Measurements from ENCODE around the gene MAD1L1. TPM values are rescaled to one million over a fixed set of nuclear protein-coding genes. Genes with fewer than 3 reads are reported as not detected.

The MAD1L1 gene
- total RNA-seq, 2 donors from 2014 or later = 39.5 to 79.4 TPM

DNA sequence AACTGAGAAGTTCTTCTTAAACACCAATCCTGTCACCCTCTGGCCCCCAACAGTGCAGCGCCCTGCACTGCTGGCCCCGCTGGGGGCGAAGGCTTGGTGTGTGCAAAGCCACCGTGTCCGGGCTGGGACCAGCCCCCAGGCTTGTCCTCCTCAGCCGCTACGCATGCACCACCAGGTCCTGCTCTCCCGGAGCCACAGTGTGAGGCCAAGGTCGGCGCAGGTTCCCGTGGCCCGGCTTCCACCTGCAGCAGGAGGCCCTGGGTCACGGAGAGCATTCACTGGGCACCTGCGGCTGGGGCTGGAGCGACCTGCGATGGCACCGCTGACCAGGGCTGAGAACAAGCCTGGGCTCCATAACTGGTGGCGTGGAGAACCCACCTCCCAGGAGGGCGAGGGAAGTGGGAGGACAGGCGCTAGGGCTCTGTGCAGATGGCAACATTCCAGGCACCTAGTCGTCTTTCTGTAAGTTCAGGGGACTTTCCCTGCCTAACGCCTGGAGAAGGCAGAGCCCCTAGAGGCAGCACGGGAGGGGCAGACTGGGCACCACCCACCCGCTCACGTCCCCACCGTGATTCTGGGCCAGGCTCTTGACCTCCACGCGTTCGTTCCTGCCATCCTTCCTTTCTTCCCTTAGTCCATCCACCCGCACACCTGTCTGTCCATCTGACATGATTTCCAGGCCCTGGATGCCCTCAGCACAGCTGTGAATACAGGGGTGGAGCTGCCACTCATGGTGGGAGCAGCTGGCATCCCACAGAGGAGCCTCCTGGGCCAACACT, 291.1 kb downstream of the MAD1L1 start:
- H3K27ac Mint-ChIP-seq = no peak overlapping the region

DNA sequence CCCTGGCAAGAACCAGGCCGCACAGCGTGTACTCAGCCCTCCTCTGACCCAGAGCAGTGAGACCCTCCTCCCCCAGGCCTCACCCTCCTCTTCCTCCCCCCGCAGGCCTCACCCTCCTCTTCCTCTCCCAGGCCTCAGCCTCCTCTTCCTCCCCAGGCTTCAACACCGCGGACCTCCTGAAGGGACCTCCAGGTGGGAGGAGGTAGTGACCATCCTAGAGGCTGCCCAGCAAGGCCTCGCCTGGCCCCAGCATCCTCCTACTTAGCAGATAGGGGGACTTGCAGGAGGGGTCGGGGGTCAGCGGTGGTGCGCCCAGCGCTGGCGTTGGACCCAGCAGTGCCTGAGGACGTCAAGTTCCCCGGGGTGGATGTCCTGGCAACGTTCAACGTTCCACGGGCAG, 291.9 kb downstream of the MAD1L1 start:
- Mint-ChIP-seq H3K27ac (peak overlapping the region; percentile 67 to 76), H3K4me3 (peak overlapping the region; percentile 76), H3K4me1 (ENCODE audit: low read depth in 2 of 2) (peaks cover 50 to 64% of the 10 kb centered on the region in 2 donors), H3K27me3 (peaks cover 0 to 12% of the 10 kb centered on the region in 2 donors), H3K36me3 (peaks cover 4% of the 10 kb centered on the region), H3K9me3 (no peaks in the 10 kb centered on the region)
- DNase-seq (ENCODE audit: low spot score) = no peak
- peak in 1 of 2 donors; percentile 0 for ATAC-seq

More for the DNA sequence above, 291.1 kb downstream of the MAD1L1 start:
- Mint-ChIP-seq H3K4me3 (peak overlapping the region; percentile 38), H3K9me3 (no peaks in the 10 kb centered on the region), H3K36me3 (peaks cover 4% of the 10 kb centered on the region), H3K27me3 (peaks cover 0 to 12% of the 10 kb centered on the region in 2 donors), H3K4me1 (ENCODE audit: low read depth in 2 of 2) (peaks cover 50 to 62% of the 10 kb centered on the region in 2 donors)
- ATAC-seq (no peak), DNase-seq (ENCODE audit: low spot score) (no peak)

DNA sequence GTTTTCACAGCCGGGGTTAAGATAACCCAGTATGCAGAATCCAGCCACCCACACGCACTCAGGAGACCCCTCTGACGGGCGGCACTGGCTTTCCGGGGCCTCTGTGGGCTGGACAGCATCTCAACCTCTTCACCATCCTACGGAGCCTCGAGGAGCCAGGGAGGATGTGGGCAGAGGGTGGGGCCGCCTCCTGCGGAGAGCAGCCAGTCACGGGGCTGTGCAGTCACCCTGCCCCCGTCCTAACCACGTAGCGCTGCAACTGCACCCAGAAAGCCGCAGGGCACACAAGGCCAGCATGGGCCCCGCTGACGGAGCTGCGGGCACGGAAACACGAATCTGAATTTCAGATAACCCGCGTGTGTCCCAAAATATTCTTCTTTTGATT, 292.4 kb downstream of the MAD1L1 start:
- DNase-seq (ENCODE audit: low spot score) (peak; percentile 93), ATAC-seq (peak; percentile 97 to 98)
- Mint-ChIP-seq H3K36me3 (peaks cover 4% of the 10 kb centered on the region), H3K9me3 (no peaks in the 10 kb centered on the region), H3K27me3 (peaks cover 0 to 12% of the 10 kb centered on the region in 2 donors), H3K4me1 (ENCODE audit: low read depth in 2 of 2) (peaks cover 50 to 64% of the 10 kb centered on the region in 2 donors), H3K27ac (peak overlapping the region; percentile 67 to 76), H3K4me3 (peak overlapping the region; percentile 76)

DNA sequence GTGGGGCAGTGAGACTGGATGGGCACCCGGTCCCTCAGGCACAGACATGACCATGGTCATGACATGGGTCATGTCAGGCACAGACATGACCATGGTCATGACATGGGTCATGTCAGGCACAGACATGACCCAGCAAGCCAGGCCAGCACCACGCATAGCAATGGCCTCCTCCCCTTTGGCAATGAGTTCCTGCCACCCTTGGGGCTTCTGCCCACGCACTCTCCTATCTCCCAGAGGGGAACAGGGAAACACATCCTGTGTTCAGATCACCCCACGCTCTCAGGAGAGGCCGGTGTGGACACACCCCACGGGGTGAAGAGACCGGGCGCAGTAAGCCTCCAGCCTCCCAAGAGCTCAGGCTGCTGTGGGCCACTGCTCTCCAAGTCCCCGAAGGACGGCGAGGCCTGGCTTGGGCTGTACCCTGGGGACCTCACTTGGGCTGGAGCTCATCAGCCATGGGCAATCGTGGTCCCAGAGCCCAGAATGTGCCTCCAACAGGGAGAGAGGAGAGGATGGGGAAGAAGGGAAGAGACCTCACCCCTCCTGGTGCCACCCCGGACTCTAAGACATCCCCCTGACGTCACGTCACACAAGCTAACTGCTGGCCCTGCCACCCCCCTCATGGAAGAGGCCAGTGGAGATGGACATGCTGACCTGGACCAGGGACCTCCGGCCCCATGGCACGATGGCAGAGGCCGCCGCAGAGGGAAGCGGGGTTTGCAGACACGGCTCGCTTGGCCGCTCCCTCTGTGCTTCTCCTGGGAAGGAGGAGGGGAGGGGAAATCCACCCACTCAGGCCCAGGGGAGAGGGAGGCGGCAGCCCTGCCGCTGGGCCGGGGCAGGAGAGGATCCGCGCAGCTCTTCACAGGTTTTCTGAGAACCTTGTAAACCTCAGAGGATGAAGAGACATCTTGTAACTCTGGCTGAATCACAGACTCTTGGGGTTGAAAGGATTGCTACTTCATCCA, 293.0 kb downstream of the MAD1L1 start:
- H3K36me3 Mint-ChIP-seq = peaks cover 4% of the 10 kb centered on the region
- H3K4me1 Mint-ChIP-seq (ENCODE audit: low read depth in 2 of 2) = peaks cover 50 to 66% of the 10 kb centered on the region in 2 donors
- H3K4me3 Mint-ChIP-seq = peak overlapping the region; percentile 76
- H3K27me3 Mint-ChIP-seq = peaks cover 0 to 12% of the 10 kb centered on the region in 2 donors
- ATAC-seq = peak; percentile 70 to 74
- peak overlapping the region; percentile 67 to 76 for H3K27ac Mint-ChIP-seq
- DNase-seq (ENCODE audit: low spot score) = no peak
- H3K9me3 Mint-ChIP-seq = no peaks in the 10 kb centered on the region

DNA sequence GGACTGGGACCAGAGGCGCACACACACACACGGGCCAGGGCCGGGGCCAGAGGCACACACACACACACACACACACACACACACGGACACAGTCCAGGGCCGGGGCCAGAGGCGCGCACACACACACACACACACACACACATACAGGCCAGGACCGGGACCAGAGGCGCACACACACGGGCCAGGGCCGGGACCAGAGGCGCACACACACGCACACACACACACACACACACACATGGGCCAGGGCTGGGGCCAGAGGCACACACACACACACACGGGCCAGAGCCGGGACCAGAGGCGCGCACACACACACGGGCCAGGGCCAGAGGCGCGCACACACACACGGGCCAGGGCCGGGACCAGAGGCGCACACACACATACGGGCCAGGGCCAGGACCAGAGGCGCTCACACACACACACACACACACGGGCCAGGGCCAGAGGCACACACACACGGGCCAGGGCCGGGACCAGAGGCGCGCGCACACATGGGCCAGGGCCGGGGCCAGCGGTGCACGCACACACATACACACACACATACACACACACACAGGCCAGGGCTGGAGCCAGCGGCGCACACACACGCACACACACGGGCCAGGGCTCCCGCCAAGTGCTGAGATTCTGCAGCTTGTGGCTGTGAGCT, 293.8 kb downstream of the MAD1L1 start:
- Mint-ChIP-seq H3K27me3 (peaks cover 0 to 7% of the 10 kb centered on the region in 2 donors), H3K9me3 (no peaks in the 10 kb centered on the region), H3K36me3 (peaks cover 11% of the 10 kb centered on the region), H3K4me3 (peak overlapping the region; percentile 76), H3K4me1 (ENCODE audit: low read depth in 2 of 2) (peaks cover 53 to 69% of the 10 kb centered on the region in 2 donors), H3K27ac (peak overlapping the region; percentile 67 to 76)
- no peak for DNase-seq (ENCODE audit: low spot score)
- no peak for ATAC-seq

DNA sequence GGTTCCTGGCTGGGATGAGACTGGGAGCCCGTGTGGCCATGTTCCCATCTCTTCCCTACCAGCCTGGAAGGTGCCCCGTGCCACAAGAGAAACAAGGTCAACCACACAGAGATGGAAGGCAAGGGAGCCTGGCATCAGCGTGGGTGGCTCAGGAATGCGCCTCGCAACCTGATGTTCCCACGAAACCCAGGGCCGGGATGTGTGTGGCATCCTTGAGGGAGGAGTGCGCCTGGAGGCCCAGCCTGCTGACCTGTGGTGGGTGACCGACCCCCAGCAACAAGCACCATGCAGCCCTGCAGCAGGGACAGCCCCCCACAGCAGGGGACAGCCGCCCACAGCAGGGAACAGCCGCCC, 295.5 kb downstream of the MAD1L1 start:
- Mint-ChIP-seq H3K9me3 (no peaks in the 10 kb centered on the region), H3K4me3 (no peak overlapping the region), H3K27me3 (peaks cover 0 to 5% of the 10 kb centered on the region in 2 donors), H3K27ac (no peak overlapping the region), H3K4me1 (ENCODE audit: low read depth in 2 of 2) (peaks cover 45 to 53% of the 10 kb centered on the region in 2 donors), H3K36me3 (peaks cover 15% of the 10 kb centered on the region)
- ATAC-seq (no peak), DNase-seq (ENCODE audit: low spot score) (no peak)

DNA sequence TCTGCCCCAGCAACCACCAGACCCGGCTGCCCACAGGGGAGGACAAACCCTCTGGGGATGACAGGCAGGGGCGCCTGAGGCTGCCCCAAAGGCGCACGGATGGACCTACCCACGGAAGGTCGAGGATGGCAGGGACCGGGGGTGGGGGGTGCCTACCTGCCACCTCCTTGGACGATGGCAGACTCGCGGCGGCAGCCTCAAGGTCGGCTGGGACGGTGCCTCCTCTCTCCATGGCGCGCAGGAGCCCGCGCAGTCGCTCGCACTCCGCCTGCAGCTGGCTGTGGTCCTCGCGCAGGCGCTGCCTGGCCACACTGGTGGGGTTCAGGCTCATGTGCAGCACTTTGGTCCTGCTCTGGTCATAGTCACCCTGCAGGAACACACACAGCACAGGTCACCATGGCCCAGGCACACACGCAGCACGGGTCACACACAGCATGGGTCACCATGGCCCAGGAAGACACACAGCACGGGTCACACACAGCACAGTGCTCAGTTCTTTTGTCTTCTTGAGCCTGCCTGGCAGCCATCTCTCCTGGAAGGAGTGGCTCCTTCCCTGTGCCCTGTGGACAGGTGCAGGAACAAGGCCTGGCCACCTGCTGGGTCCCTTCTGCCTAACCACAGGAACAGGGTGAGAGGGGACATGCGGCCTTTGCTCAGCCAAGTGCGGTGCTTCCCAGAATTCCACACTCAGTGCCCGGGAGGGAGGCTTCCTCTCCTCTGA, 296.1 kb downstream of the MAD1L1 start:
- Mint-ChIP-seq H3K27ac (no peak overlapping the region), H3K4me1 (ENCODE audit: low read depth in 2 of 2) (peaks cover 47 to 49% of the 10 kb centered on the region in 2 donors), H3K36me3 (peaks cover 15% of the 10 kb centered on the region), H3K9me3 (no peaks in the 10 kb centered on the region), H3K4me3 (no peak overlapping the region), H3K27me3 (peaks cover 0 to 3% of the 10 kb centered on the region in 2 donors)
- no peak for DNase-seq (ENCODE audit: low spot score)
- no peak for ATAC-seq

DNA sequence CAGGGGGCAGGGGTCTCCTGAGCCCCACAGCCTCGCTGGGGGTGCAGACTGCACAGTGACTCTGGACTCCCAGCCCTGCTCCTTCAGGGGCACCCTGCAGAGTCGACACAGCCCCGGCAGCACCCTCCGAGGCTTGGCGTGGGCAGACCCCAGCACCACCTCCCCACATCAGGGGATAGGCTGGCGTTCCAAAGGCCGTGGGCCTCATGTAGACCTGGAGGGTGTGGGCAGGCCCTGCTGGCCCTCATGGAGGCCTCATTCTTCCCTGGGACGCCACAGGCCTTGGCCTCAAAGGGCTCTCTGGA, 296.8 kb downstream of the MAD1L1 start:
- Mint-ChIP-seq H3K9me3 (no peaks in the 10 kb centered on the region), H3K36me3 (peaks cover 15% of the 10 kb centered on the region), H3K27ac (no peak overlapping the region), H3K27me3 (peaks cover 0 to 3% of the 10 kb centered on the region in 2 donors), H3K4me1 (ENCODE audit: low read depth in 2 of 2) (peaks cover 45 to 50% of the 10 kb centered on the region in 2 donors), H3K4me3 (no peak overlapping the region)
- ATAC-seq = no peak
- DNase-seq (ENCODE audit: low spot score) = no peak

DNA sequence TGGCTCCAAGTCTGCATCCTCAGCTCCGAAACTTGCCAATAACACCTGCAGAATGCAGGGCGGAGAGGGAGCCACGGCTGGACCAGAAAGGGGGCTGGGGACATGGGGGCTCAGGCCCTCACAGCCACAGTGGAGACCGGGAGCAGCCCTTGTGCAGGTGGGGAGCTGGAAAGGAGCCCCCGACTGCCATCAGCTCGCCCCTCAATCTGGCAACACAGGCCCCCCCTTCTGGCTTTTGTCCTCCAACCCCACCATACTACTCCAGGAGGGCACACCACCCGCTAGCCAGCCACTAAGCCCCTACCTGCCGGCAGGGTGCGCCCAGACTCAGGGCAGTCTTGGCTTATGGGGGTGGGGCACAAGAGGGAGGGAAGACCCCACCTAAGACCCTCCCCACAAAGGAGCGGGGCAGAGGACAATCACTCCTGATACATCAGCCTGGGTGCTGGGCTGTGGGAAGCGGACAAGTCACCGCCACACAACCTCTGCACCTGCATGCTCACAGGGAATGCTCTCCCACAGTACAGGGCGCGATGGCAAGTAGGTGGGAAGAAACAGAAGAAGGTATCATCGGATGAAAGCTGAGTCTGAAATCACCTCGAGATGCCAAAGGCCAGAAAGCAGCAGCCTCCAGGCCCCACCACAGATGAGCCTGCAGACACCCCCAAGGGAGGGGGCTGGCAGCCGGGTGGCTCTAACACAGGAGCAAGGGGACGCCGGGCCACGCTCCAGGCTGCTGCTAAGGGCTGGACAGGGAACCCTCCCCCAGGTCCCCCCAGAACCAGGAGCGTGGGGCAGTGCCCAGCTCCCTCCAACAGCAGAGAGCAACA, 297.4 kb downstream of the MAD1L1 start:
- DNase-seq (ENCODE audit: low spot score) (no peak), ATAC-seq (no peak)
- H3K4me3 Mint-ChIP-seq = no peak overlapping the region
- no peaks in the 10 kb centered on the region for H3K9me3 Mint-ChIP-seq
- peaks cover 0 to 3% of the 10 kb centered on the region in 2 donors for H3K27me3 Mint-ChIP-seq
- peaks cover 15% of the 10 kb centered on the region for H3K36me3 Mint-ChIP-seq
- no peak overlapping the region for H3K27ac Mint-ChIP-seq
- H3K4me1 Mint-ChIP-seq (ENCODE audit: low read depth in 2 of 2) = peaks cover 40 to 44% of the 10 kb centered on the region in 2 donors

DNA sequence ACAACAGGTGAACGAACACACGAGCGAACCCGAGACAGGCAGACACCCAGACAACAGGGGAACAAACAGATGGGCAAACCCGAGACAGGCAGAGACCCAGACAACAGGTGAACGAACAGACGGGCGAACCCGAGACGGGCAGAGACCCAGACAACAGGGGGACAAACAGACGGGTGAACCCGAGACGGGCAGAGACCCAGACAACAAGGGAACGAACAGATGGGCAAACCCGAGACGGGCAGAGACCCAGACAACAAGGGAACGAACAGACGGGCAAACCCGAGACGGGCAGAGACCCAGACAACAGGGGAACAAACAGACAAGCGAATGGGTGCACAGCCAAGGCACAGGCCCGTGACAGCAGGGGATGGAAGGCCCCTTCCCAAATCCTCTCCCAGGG, 298.0 kb downstream of the MAD1L1 start:
- Mint-ChIP-seq H3K9me3 (no peaks in the 10 kb centered on the region), H3K4me1 (ENCODE audit: low read depth in 2 of 2) (peaks cover 33 to 38% of the 10 kb centered on the region in 2 donors), H3K36me3 (peaks cover 15% of the 10 kb centered on the region), H3K4me3 (no peak overlapping the region), H3K27me3 (peaks cover 0 to 3% of the 10 kb centered on the region in 2 donors), H3K27ac (no peak overlapping the region)
- no peak for DNase-seq (ENCODE audit: low spot score)
- no peak for ATAC-seq

DNA sequence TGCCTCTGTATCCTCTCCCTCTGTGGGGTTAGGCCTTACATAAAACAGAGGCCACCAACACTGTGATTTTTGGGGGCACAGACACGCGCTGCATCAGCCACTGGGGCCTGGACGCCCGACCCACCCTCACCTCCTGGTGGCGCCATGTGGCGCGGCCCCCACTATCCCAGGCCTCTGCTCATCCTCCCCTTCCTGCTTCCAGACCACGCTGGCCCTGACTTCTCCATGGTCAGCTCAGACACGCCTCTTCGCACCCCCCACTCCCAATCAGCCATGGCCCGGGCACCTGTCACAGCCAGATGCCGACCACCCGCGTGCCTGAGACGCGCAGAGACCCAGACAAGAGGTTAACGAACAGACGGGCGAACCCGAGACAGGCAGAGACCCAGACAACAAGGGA, 298.7 kb downstream of the MAD1L1 start:
- peaks cover 29 to 31% of the 10 kb centered on the region in 2 donors for H3K4me1 Mint-ChIP-seq (ENCODE audit: low read depth in 2 of 2)
- no peak overlapping the region for H3K4me3 Mint-ChIP-seq
- H3K27ac Mint-ChIP-seq = no peak overlapping the region
- H3K9me3 Mint-ChIP-seq = no peaks in the 10 kb centered on the region
- ATAC-seq (no peak), DNase-seq (ENCODE audit: low spot score) (no peak)
- H3K27me3 Mint-ChIP-seq = peaks cover 0 to 3% of the 10 kb centered on the region in 2 donors
- H3K36me3 Mint-ChIP-seq = peaks cover 15% of the 10 kb centered on the region

DNA sequence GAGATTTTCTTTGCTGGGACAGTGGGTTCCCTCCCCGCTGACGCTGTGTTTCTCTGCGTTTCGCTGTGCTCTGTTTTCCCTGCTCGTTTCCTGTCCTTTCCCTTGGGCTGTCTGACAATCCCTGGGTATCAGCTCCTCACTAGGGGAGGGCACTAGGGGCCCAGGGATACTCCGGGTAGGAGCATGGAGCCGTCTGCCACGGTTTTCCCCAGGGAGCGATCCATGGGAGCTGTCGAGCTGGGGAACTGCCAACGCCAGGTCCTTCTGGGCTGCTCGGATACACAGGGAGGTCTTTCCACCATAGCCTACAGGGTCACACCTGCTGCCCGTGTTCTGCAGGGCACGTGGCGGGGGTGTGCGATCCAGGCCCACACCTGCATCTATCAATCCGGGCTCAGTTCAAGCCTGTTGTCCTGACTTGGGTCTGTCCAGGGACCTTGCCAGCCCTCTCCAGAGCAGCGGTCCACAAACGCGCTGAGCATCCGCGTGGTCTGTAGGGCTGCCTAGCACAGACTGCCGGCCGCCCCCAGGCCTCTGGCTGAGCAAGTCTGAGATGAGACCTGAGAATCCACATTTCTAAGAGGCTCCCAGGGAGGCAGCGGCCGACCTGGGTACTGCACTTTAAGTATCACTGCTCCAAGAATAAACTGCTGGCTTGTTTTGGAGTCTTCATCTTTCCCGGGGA, 299.5 kb downstream of the MAD1L1 start:
- H3K36me3 Mint-ChIP-seq = peaks cover 12% of the 10 kb centered on the region
- peaks cover 21 to 23% of the 10 kb centered on the region in 2 donors for H3K4me1 Mint-ChIP-seq (ENCODE audit: low read depth in 2 of 2)
- no peak overlapping the region for H3K4me3 Mint-ChIP-seq
- ATAC-seq (no peak), DNase-seq (ENCODE audit: low spot score) (no peak)
- no peak overlapping the region for H3K27ac Mint-ChIP-seq
- H3K9me3 Mint-ChIP-seq = no peaks in the 10 kb centered on the region
- peaks cover 0 to 2% of the 10 kb centered on the region in 2 donors for H3K27me3 Mint-ChIP-seq
